Panc1 (cell line): Measurements from ENCODE around the gene OSGIN1. TPM values are rescaled to one million over a fixed set of nuclear protein-coding genes. Genes with fewer than 3 reads are reported as not detected.

ENCODE experiments used
- ATAC-seq: fragments of 200-7000 bp; cut with Tn5 transposase; 2 replicates; pipeline ENCODE4 v1.9.1; 2020; ENCODE audit warnings: mild to moderate bottlenecking, moderate library complexity
- BruUV-seq: library from RNA; stranded (reverse); fragments of 400-500 nt; replicated peaks from 2 replicates; lab custom pipeline; 2021; lab: Mats Ljungman, UMichigan
- CTCF ChIA-PET: fragments of 300-600 bp; sonication (Branson Sonifier 250); formaldehyde crosslinking; loops from one replicate; lab custom pipeline; 2022; ENCODE audit warnings: antibody characterized with exemption; lab: Charles Lee
- POLR2A ChIA-PET: fragments of 300-600 bp; sonication (Branson Sonifier 250); formaldehyde crosslinking; loops from one replicate; lab custom pipeline; 2022; ENCODE audit warnings: antibody characterized with exemption; lab: Charles Lee
- DNase-seq: peaks from one replicate; pipeline ENCODE4 v3.0.0-alpha.2; 2010; ENCODE audit warnings: low read depth, low spot score
- H3K27ac ChIP-seq: 2 replicates; pipeline ENCODE4 v1.5.1; 2011; ENCODE audit warnings: mild to moderate bottlenecking, low read length, inconsistent platforms
- H3K27me3 ChIP-seq: fragments of 200-500 bp; sonication (Bioruptor generic); 2 replicates; pipeline ENCODE4 v1.6.0; 2014; ENCODE audit warnings: low read length, inconsistent platforms; ENCODE audit not compliant: control insufficient read depth, insufficient read depth
- H3K36me3 ChIP-seq: fragments of 200-500 bp; sonication (Bioruptor generic); 2 replicates; pipeline ENCODE4 v1.5.1; 2014; ENCODE audit warnings: inconsistent platforms, mild to moderate bottlenecking, low read length, moderate library complexity; ENCODE audit not compliant: control insufficient read depth, insufficient read depth
- H3K4me1 ChIP-seq: 2 replicates; pipeline ENCODE4 v1.5.1; 2011; ENCODE audit warnings: inconsistent platforms, mild to moderate bottlenecking, low read length, moderate library complexity; ENCODE audit not compliant: control insufficient read depth, insufficient read depth
- H3K4me3 ChIP-seq, 2 experiments: 2 replicates each; pipeline ENCODE4 v1.5.1; 2011 to 2012; ENCODE audit warnings: low read depth in 2 of 2, low read length in 2 of 2, mild to moderate bottlenecking in 2 of 2, inconsistent platforms in 1 of 2, moderate library complexity in 1 of 2
- H3K9me3 ChIP-seq: fragments of 200-500 bp; sonication (Bioruptor generic); 2 replicates; pipeline ENCODE4 v1.5.1; 2014; ENCODE audit warnings: low read depth, mild to moderate bottlenecking, inconsistent platforms, low read length, moderate library complexity; ENCODE audit not compliant: control insufficient read depth, insufficient read depth
- CTCF ChIP-seq: fragments of 450-650 bp; IDR thresholded peaks from 2 replicates; pipeline ENCODE4 v1.5.1; 2017; ENCODE audit warnings: mild to moderate bottlenecking
- POLR2AphosphoS5 ChIP-seq: IDR thresholded peaks from 2 replicates; pipeline ENCODE4 v1.6.1; 2012; ENCODE audit warnings: mild to moderate bottlenecking, low read depth, low read length, moderate library complexity
- SIN3A ChIP-seq: IDR thresholded peaks from 2 replicates; pipeline ENCODE4 v1.6.1; 2012; ENCODE audit warnings: low read depth, mild to moderate bottlenecking, low read length, moderate library complexity, borderline replicate concordance; ENCODE audit not compliant: insufficient read depth
- TCF7L2 ChIP-seq: IDR thresholded peaks from 2 replicates; pipeline ENCODE4 v1.6.1; 2011; ENCODE audit warnings: mild to moderate bottlenecking, low read depth, low read length, inconsistent platforms
- in situ Hi-C: cut with HindIII; loops from 2 replicates; pipeline ENCODE4 v1.10.0; 2016; ENCODE audit warnings: low sequenced_read_pairs, low pct_unique_long_range_greater_than_20kb
- intact Hi-C: fragments of 100-400 bp; cut with micrococcal nuclease; formaldehyde crosslinking; loops from one replicate; pipeline ENCODE4 v1.10.0; 2022; ENCODE audit not compliant: unreplicated experiment
- total RNA-seq: library from RNA; stranded (reverse); gene quantifications from one replicate; pipeline ENCODE4 v1.2.1, GENCODE V29; 2021; ENCODE audit not compliant: unreplicated experiment
- TF ChIP-seq, protein P1 (sequence below), 2 experiments: IDR thresholded peaks; 2 replicates each; pipeline ENCODE4 v1.6.1; 2011 to 2012; ENCODE audit warnings: low read depth in 2 of 2, control low read depth in 1 of 2, low read length in 1 of 2, mild to moderate bottlenecking in 1 of 2, moderate library complexity in 1 of 2; ENCODE audit not compliant: insufficient read depth in 1 of 2

OSGIN1 gene
- total RNA-seq, 1 experiment from 2014 or later, result 4.9 TPM

DNA sequence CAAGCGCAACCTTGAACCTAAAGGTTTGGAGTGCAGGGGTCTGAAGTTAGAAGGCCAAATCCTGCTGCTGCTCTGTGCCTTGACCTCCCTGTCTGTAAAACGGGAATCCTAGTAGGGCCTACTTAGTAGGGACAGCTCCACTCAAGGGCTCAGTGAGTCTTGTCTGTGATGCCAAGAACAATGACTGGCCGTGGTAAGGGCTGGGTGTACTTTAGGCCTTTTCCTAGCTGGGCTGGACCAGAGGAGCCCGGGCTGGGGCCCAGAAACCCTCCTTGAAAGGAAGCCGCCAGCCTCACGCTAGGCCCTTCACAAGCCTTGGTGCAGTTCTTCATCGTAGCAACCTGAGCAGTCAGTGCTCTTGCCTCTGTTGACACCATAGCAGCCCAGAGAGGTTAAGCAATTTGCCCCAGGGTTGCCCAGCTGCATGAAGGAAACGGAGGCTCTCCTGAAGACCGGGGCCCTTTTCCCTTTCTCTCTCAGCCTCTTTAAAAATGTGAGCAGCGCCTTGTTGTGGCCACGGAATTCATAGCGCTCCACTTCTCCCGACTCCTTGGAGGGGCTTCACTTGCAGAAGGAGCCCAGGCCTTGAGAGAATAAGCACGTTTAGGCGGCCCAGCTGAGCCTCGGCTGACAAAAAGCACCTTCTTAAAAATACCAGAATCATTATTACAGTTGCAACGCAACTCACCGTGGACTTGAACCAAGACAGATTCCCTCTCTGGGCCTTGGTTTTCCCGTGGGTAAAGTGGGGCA lies 19.4 kb downstream of the OSGIN1 start:
- DNase-seq (no peak), ATAC-seq (no peak)
- no peaks in the 10 kb centered on the region for H3K9me3 ChIP-seq
- TF ChIP-seq SIN3A, result no peak
- no peak for TF ChIP-seq TCF7L2
- TF ChIP-seq CTCF, result no peak
- TF ChIP-seq, protein P1, sequence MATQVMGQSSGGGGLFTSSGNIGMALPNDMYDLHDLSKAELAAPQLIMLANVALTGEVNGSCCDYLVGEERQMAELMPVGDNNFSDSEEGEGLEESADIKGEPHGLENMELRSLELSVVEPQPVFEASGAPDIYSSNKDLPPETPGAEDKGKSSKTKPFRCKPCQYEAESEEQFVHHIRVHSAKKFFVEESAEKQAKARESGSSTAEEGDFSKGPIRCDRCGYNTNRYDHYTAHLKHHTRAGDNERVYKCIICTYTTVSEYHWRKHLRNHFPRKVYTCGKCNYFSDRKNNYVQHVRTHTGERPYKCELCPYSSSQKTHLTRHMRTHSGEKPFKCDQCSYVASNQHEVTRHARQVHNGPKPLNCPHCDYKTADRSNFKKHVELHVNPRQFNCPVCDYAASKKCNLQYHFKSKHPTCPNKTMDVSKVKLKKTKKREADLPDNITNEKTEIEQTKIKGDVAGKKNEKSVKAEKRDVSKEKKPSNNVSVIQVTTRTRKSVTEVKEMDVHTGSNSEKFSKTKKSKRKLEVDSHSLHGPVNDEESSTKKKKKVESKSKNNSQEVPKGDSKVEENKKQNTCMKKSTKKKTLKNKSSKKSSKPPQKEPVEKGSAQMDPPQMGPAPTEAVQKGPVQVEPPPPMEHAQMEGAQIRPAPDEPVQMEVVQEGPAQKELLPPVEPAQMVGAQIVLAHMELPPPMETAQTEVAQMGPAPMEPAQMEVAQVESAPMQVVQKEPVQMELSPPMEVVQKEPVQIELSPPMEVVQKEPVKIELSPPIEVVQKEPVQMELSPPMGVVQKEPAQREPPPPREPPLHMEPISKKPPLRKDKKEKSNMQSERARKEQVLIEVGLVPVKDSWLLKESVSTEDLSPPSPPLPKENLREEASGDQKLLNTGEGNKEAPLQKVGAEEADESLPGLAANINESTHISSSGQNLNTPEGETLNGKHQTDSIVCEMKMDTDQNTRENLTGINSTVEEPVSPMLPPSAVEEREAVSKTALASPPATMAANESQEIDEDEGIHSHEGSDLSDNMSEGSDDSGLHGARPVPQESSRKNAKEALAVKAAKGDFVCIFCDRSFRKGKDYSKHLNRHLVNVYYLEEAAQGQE (IDR thresholded peaks at IDR 0.05; ENCODE audit: insufficient read depth in 1 of 2, low read depth in 2 of 2, low read length in 1 of 2), result no peak
- TF ChIP-seq POLR2AphosphoS5, result no peak
- POLR2A ChIA-PET, result no interaction called here
- intact Hi-C loops (no loop called here), in situ Hi-C loops (no loop called here)
- CTCF ChIA-PET, result no interaction called here
- no peak overlapping the region for H3K27ac ChIP-seq
- no peaks in the 10 kb centered on the region for H3K4me1 ChIP-seq
- H3K36me3 ChIP-seq, result no peaks in the 10 kb centered on the region
- no TSS peak for BruUV-seq
- no peaks in the 10 kb centered on the region for H3K27me3 ChIP-seq
- no peak overlapping the region for H3K4me3 ChIP-seq

DNA sequence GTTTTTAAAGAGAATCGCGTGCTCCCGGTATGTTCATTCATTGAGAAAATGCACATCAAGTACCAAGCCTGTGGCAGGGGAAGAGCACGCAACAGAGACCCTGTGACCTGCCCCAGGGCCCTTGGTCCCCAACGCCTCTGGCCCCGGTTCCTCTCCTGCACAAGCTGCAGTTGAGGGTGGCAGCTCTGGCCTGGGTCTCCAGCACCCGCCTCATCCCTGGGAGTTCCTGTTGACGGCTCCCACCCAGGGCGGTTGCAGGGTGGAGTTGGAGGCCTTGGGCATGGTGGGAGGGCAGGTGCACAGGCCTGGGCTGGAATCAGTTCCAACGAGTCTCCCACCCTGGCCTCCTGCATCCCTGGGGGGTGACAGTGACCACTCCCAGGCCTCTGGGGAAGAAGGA lies 20.0 kb downstream of the OSGIN1 start:
- ATAC-seq, result no peak
- Histone ChIP-seq H3K36me3 (no peaks in the 10 kb centered on the region), H3K27me3 (no peaks in the 10 kb centered on the region), H3K4me3 (no peak overlapping the region), H3K27ac (no peak overlapping the region), H3K9me3 (no peaks in the 10 kb centered on the region), H3K4me1 (no peaks in the 10 kb centered on the region)
- TF ChIP-seq TCF7L2, result no peak
- no peak for TF ChIP-seq SIN3A
- no peak for TF ChIP-seq CTCF
- TF ChIP-seq, protein P1 (IDR thresholded peaks at IDR 0.05; ENCODE audit: insufficient read depth in 1 of 2, low read depth in 2 of 2, low read length in 1 of 2), result no peak
- no peak for TF ChIP-seq POLR2AphosphoS5
- in situ Hi-C loops, result no loop called here
- intact Hi-C loops, result no loop called here
- ChIA-PET POLR2A (no interaction called here), CTCF (no interaction called here)
- no peak for DNase-seq
- no TSS peak for BruUV-seq
